Smooth muscle cell (in vitro differentiated cells): ENCODE results near the gene PIWIL4. TPM values are rescaled to one million over a fixed set of nuclear protein-coding genes. Genes with fewer than 3 reads are reported as not detected.

Source experiments
- DNase-seq: peaks from one replicate; lab custom pipeline; 2025; ENCODE audit not compliant: unreplicated experiment; lab: John Stamatoyannopoulos, UW
- H2AFZ ChIP-seq: fragments of 200-600 bp; sonication (generic); 2 replicates; pipeline ENCODE4 v1.6.0; 2016; ENCODE audit warnings: antibody characterized with exemption, low read depth, mild to moderate bottlenecking
- H3F3A ChIP-seq: fragments of 200-600 bp; sonication (generic); 2 replicates; pipeline ENCODE4 v1.6.0; 2017; ENCODE audit warnings: antibody characterized with exemption, low read depth
- H3K27ac ChIP-seq: fragments of 200-600 bp; sonication (generic); 2 replicates; pipeline ENCODE4 v1.5.1; 2016; ENCODE audit warnings: low read depth, mild to moderate bottlenecking
- H3K27me3 ChIP-seq: fragments of 200-600 bp; sonication (generic); 2 replicates; pipeline ENCODE4 v1.6.1; 2016; ENCODE audit warnings: low read depth, mild to moderate bottlenecking
- H3K36me3 ChIP-seq: fragments of 200-600 bp; sonication (generic); 2 replicates; pipeline ENCODE4 v1.5.1; 2016; ENCODE audit warnings: low read depth
- H3K4me1 ChIP-seq: fragments of 200-600 bp; sonication (generic); 2 replicates; pipeline ENCODE4 v1.5.1; 2016; ENCODE audit warnings: low read depth
- H3K4me2 ChIP-seq: fragments of 200-600 bp; sonication (generic); 2 replicates; pipeline ENCODE4 v1.6.0; 2016; ENCODE audit warnings: mild to moderate bottlenecking
- H3K4me3 ChIP-seq: fragments of 200-600 bp; sonication (generic); 2 replicates; pipeline ENCODE4 v1.5.1; 2016; ENCODE audit warnings: mild to moderate bottlenecking
- H3K79me2 ChIP-seq: fragments of 200-600 bp; sonication (generic); 2 replicates; pipeline ENCODE4 v1.6.0; 2016; ENCODE audit warnings: low read depth, mild to moderate bottlenecking
- H3K9ac ChIP-seq: fragments of 200-600 bp; sonication (generic); 2 replicates; pipeline ENCODE4 v1.6.0; 2016; ENCODE audit warnings: low read depth
- H3K9me3 ChIP-seq: fragments of 200-600 bp; sonication (generic); replicated peaks from 2 replicates; pipeline ENCODE4 v1.5.1; 2016; ENCODE audit warnings: low read depth
- H4K20me1 ChIP-seq: fragments of 200-600 bp; sonication (generic); 2 replicates; pipeline ENCODE4 v1.6.0; 2016; ENCODE audit warnings: low read depth
- CTCF ChIP-seq: fragments of 200-600 bp; sonication (generic); IDR thresholded peaks from 2 replicates; pipeline ENCODE4 v1.5.1; 2017; ENCODE audit warnings: borderline replicate concordance, mild to moderate bottlenecking, antibody characterized with exemption; ENCODE audit not compliant: insufficient read depth, poor library complexity, severe bottlenecking
- WGBS: methylation state at CpG from one replicate; pipeline ENCODE4 v1.1.7; 2016; ENCODE audit warnings: low lambda C conversion rate; 5-methylcytosine and 5-hydroxymethylcytosine counted together
- polyA plus RNA-seq: library from polyadenylated mRNA; unstranded; fragments of >200 nt; fragmentation: Nextera tagmentation; extraction: Ambion mirVana; gene quantifications from 2 replicates; pipeline ENCODE4 v1.2.1, GENCODE V29; 2016
- total RNA-seq: library from RNA; depleted of rRNA; stranded (reverse); fragments of >200 nt; gene quantifications from 2 replicates; pipeline ENCODE4 v1.2.3, GENCODE V29; 2014

Gene PIWIL4
- total and polyA plus RNA-seq, 2 experiments from 2014 or later: 0.88 to 3.1 TPM

- Histone ChIP-seq H3K27me3 (no peaks in the 10 kb centered on the region), H3K36me3 (no peaks in the 10 kb centered on the region), H3K79me2 (no peaks in the 10 kb centered on the region), H2AFZ (no peak overlapping the region), H3K4me3 (no peak overlapping the region), H4K20me1 (no peaks in the 10 kb centered on the region), H3K27ac (no peak overlapping the region), H3F3A (no peaks in the 10 kb centered on the region), H3K9ac (no peak overlapping the region), H3K9me3 (no peaks in the 10 kb centered on the region), H3K4me1 (peaks cover 9% of the 10 kb centered on the region), H3K4me2 (no peak overlapping the region)
- TF ChIP-seq CTCF: no peak
- 93% methylated on average over 3 of the region's 3 CpGs for WGBS
- DNase-seq: no peak
These were observed 91.7 kb downstream of the PIWIL4 start for GRCh38 chr11:94658888-94659287.

GRCh38 chr11:94661444-94661843 lies 94.3 kb downstream of the PIWIL4 start:
- no peaks in the 10 kb centered on the region for H3K36me3 ChIP-seq
- no peaks in the 10 kb centered on the region for H3K9me3 ChIP-seq
- WGBS: 76% methylated on average over 1 of the region's 1 CpG

GRCh38 chr11:94662065-94662779 lies 95.1 kb downstream of the PIWIL4 start:
- Histone ChIP-seq H3K4me3 (no peak overlapping the region), H3F3A (no peaks in the 10 kb centered on the region), H3K36me3 (no peaks in the 10 kb centered on the region), H3K9me3 (no peaks in the 10 kb centered on the region), H3K9ac (no peak overlapping the region), H3K27ac (no peak overlapping the region), H2AFZ (no peak overlapping the region), H3K27me3 (no peaks in the 10 kb centered on the region), H3K4me1 (no peaks in the 10 kb centered on the region), H3K4me2 (no peak overlapping the region), H4K20me1 (no peaks in the 10 kb centered on the region), H3K79me2 (no peaks in the 10 kb centered on the region)
- 67% methylated on average over 4 of the region's 4 CpGs for WGBS
- DNase-seq: no peak
- TF ChIP-seq CTCF: no peak

More at GRCh38 chr11:94661444-94661843, 94.3 kb downstream of the PIWIL4 start:
- TF ChIP-seq CTCF: no peak
- no peak overlapping the region for H3K9ac ChIP-seq
- H3K27ac ChIP-seq: no peak overlapping the region
- no peaks in the 10 kb centered on the region for H3K79me2 ChIP-seq
- no peak overlapping the region for H3K4me2 ChIP-seq
- no peak overlapping the region for H2AFZ ChIP-seq
- H3K4me1 ChIP-seq: no peaks in the 10 kb centered on the region
- H3K4me3 ChIP-seq: no peak overlapping the region
- no peak for DNase-seq
- H3F3A ChIP-seq: no peaks in the 10 kb centered on the region
- H3K27me3 ChIP-seq: no peaks in the 10 kb centered on the region
- no peaks in the 10 kb centered on the region for H4K20me1 ChIP-seq

- Histone ChIP-seq H3K79me2 (no peaks in the 10 kb centered on the region), H3K27me3 (no peaks in the 10 kb centered on the region), H4K20me1 (no peaks in the 10 kb centered on the region), H3K4me1 (no peaks in the 10 kb centered on the region), H3K36me3 (no peaks in the 10 kb centered on the region), H3F3A (no peaks in the 10 kb centered on the region), H3K4me3 (no peak overlapping the region), H3K27ac (no peak overlapping the region), H3K9me3 (no peaks in the 10 kb centered on the region), H3K4me2 (no peak overlapping the region), H3K9ac (no peak overlapping the region), H2AFZ (no peak overlapping the region)
- TF ChIP-seq CTCF: no peak
- 94% methylated on average over 2 of the region's 2 CpGs for WGBS
- no peak for DNase-seq
These were observed 95.8 kb downstream of the PIWIL4 start for GRCh38 chr11:94662846-94663390.
